ENCODE measurements around the gene NGB. TPM values are rescaled to one million over a fixed set of nuclear protein-coding genes. Genes with fewer than 3 reads are reported as not detected.

NGB gene
- total and polyA plus RNA-seq, 2 donors (not counting 3 experiments of a cell fraction or from before 2014, with no cell fraction given) = not detected

GRCh38 chr14:77217551-77217950 lies 53.5 kb downstream of the NGB start:
- no peak for TF ChIP-seq POLR2AphosphoS5 (IDR thresholded peaks at IDR 0.05; ENCODE audit: insufficient read depth, low read depth, low read length)
- no peak for TF ChIP-seq MAX (IDR thresholded peaks at IDR 0.05; ENCODE audit: insufficient read depth, insufficient read length)
- no peak for TF ChIP-seq CTCF (IDR thresholded peaks at IDR 0.05; ENCODE audit: extremely low read depth in 1 of 2, insufficient read depth in 1 of 2, low read depth in 1 of 2, low read length in 2 of 2)
- no peak for TF ChIP-seq GATA2 (IDR thresholded peaks at IDR 0.05; ENCODE audit: insufficient read depth, insufficient read length, low read depth, low read length)
- H3K4me2 ChIP-seq (ENCODE audit: insufficient read depth, low read length) = no peak overlapping the region
- H3K36me3 ChIP-seq (ENCODE audit: control insufficient read depth in 2 of 2, extremely low read depth in 1 of 2, insufficient read depth in 2 of 2, low read length in 2 of 2) = no peaks in the 10 kb centered on the region
- BruUV-seq (replicated peaks) = no TSS peak
- no peaks in the 10 kb centered on the region for H3K9me3 ChIP-seq (replicated peaks; ENCODE audit: control insufficient read depth, insufficient read depth, low read length)
- no peaks in the 10 kb centered on the region for H3K4me1 ChIP-seq (ENCODE audit: control insufficient read depth, extremely low read depth, insufficient read depth, low read length)
- H3K79me2 ChIP-seq (ENCODE audit: control insufficient read depth, insufficient read depth, low read length) = no peaks in the 10 kb centered on the region
- peaks cover 0 to 2% of the 10 kb centered on the region in 2 experiments for H3K27me3 ChIP-seq (ENCODE audit: control insufficient read depth in 2 of 2, insufficient read depth in 2 of 2, low read length in 2 of 2)
- FAIRE-seq = no peak
- no peak overlapping the region for H3K4me3 ChIP-seq (replicated peaks in 1 of 3; ENCODE audit: insufficient read depth in 1 of 3, low read depth in 1 of 3, low read length in 3 of 3)
- no peak overlapping the region for H2AFZ ChIP-seq (ENCODE audit: low read depth, low read length)
- no peaks in the 10 kb centered on the region for H4K20me1 ChIP-seq (replicated peaks; ENCODE audit: control insufficient read depth, extremely low read depth, insufficient read depth, low read length)
- no peak overlapping the region for H3K9ac ChIP-seq (replicated peaks; ENCODE audit: extremely low read depth, insufficient read depth, low read length)
- H3K27ac ChIP-seq (ENCODE audit: insufficient read depth, low read depth, low read length) = no peak overlapping the region
- no peaks in the 10 kb centered on the region for H3K9me1 ChIP-seq (replicated peaks; ENCODE audit: control insufficient read depth, extremely low read depth, insufficient read depth, low read length)
- intact Hi-C loops (cut with micrococcal nuclease) (no loop called here), dilution Hi-C loops (cut with MboI; ENCODE audit: extremely low pct_ligation_motif_present, low sequenced_read_pairs) (no loop called here)
- CTCF ChIA-PET = interaction anchor here (1.0 to 1.1 kb wide), 2 partner anchors 13 to 66 kb away, joined by 3 to 4 read pairs; no protein-coding TSS in a partner anchor
- POLR2A ChIA-PET = no interaction called here
- no peak for DNase-seq (ENCODE audit: low read depth, low spot score)

MicroRNAs within 50 kb of the gene (microRNA counts, 767-probe panel; counts per million panel counts)
- microRNA hsa-miR-1260a = 10,846 counts per million, percentile 97 among the panel's probes with 10 or more counts

Small RNA genes lying within 50 kb of the gene (microRNA-seq; reads per million reads assigned to microRNA genes)
- not detected for gene MIR1260A (ENCODE audit: borderline number of aligned reads, borderline replicate concordance)

Small RNA genes lying within 50 kb of the gene (small RNA-seq; reads per million reads assigned to genes)
- not detected for gene MIR1260A (ENCODE audit: insufficient read depth, insufficient read length, low read depth, low replicate concordance)

Other genes starting within 250 kb of the NGB start
- 23.1 and 23.3 TPM in 2 replicates for gene IRF2BPL, start 242.5 kb downstream of the NGB start, total RNA-seq
- 9.3 and 11.8 TPM in 2 replicates for gene IRF2BPL, start 242.5 kb downstream of the NGB start, polyA plus RNA-seq
- 17.4 and 17.7 TPM in 2 replicates for gene CIPC, start 172.9 kb downstream of the NGB start, total RNA-seq
- gene CIPC, start 172.9 kb downstream of the NGB start, polyA plus RNA-seq = 7.6 and 8.8 TPM in 2 replicates
- 0.24 and 0.28 TPM in 2 replicates for gene ZDHHC22, start 129.4 kb downstream of the NGB start, total RNA-seq
- gene ZDHHC22, start 129.4 kb downstream of the NGB start, polyA plus RNA-seq = 0.03 and 0.08 TPM in 2 replicates
- gene TMEM63C, start 89.4 kb downstream of the NGB start, total RNA-seq = not detected in 2 replicates
- gene TMEM63C, start 89.4 kb downstream of the NGB start, polyA plus RNA-seq = not detected in 2 replicates
- gene POMT2, start 49.7 kb upstream of the NGB start, total RNA-seq = 43.2 and 48.2 TPM in 2 replicates
- 19.5 and 22.4 TPM in 2 replicates for gene POMT2, start 49.7 kb upstream of the NGB start, polyA plus RNA-seq
- 16.7 and 20.4 TPM in 2 replicates for gene GSTZ1, start 49.8 kb upstream of the NGB start, total RNA-seq
- 19.2 and 20.5 TPM in 2 replicates for gene GSTZ1, start 49.8 kb upstream of the NGB start, polyA plus RNA-seq
- 12.6 and 13.5 TPM in 2 replicates for gene TMED8, start 105.9 kb upstream of the NGB start, total RNA-seq
- gene TMED8, start 105.9 kb upstream of the NGB start, polyA plus RNA-seq = 4.4 and 5.2 TPM in 2 replicates
- gene SAMD15, start 106.2 kb upstream of the NGB start, total RNA-seq = 0.65 and 1.1 TPM in 2 replicates
- gene SAMD15, start 106.2 kb upstream of the NGB start, polyA plus RNA-seq = 0.10 and 0.51 TPM in 2 replicates
- 0.33 and 0.48 TPM in 2 replicates for gene NOXRED1, start 152.3 kb upstream of the NGB start, total RNA-seq
- 0.03 and 0.15 TPM in 2 replicates for gene NOXRED1, start 152.3 kb upstream of the NGB start, polyA plus RNA-seq
- 22.2 and 24.2 TPM in 2 replicates for gene VIPAS39, start 186.4 kb upstream of the NGB start, total RNA-seq
- 28.2 and 28.4 TPM in 2 replicates for gene VIPAS39, start 186.4 kb upstream of the NGB start, polyA plus RNA-seq
- 158 and 166 TPM in 2 replicates for gene AHSA1, start 186.9 kb upstream of the NGB start, total RNA-seq
- gene AHSA1, start 186.9 kb upstream of the NGB start, polyA plus RNA-seq = 118 and 122 TPM in 2 replicates
- gene ISM2, start 227.6 kb upstream of the NGB start, total RNA-seq = not detected in 2 replicates
- gene ISM2, start 227.6 kb upstream of the NGB start, polyA plus RNA-seq = not detected in 2 replicates